GM12878 (cell line): ENCODE data around the gene RHOBTB1. TPM values are rescaled to one million over a fixed set of nuclear protein-coding genes. Genes with fewer than 3 reads are reported as not detected.

Experiments
- ATAC-seq: fragments of 200-7000 bp; cut with Tn5 transposase; 3 replicates; pipeline ENCODE4 v1.9.1; 2020; ENCODE audit warnings: mild to moderate bottlenecking, moderate library complexity
- BruUV-seq: library from RNA; stranded (reverse); fragments of 400-500 nt; replicated peaks from 2 replicates; lab custom pipeline; 2021; lab: Mats Ljungman, UMichigan
- CTCF ChIA-PET: fragments of 300-600 bp; sonication (Branson Sonifier 250); formaldehyde crosslinking; extraction: SDS; loops from one replicate; lab custom pipeline; 2021; ENCODE audit warnings: inconsistent platforms; lab: Yijun Ruan, JAX
- POLR2A ChIA-PET: fragments of 350-600 bp; formaldehyde crosslinking; extraction: SDS; loops from one replicate; lab custom pipeline; 2021; ENCODE audit warnings: inconsistent platforms; lab: Charles Lee
- RAD21 ChIA-PET: fragments of 300-600 bp; sonication (Branson Sonifier 250); formaldehyde crosslinking; loops from one replicate; lab custom pipeline; 2023; ENCODE audit warnings: antibody characterized with exemption; ENCODE audit not compliant: unreplicated experiment; lab: Charles Lee
- SMC1A ChIA-PET: fragments of 300-600 bp; sonication (Branson Sonifier 250); formaldehyde crosslinking; loops from one replicate; lab custom pipeline; 2023; ENCODE audit not compliant: unreplicated experiment, uncharacterized antibody; lab: Charles Lee
- DNase-seq: peaks from one replicate; pipeline ENCODE4 v3.0.0-alpha.2; 2011; ENCODE audit warnings: low read depth, low spot score
- FAIRE-seq: peaks from 3 replicates; lab custom pipeline; 2011; peaks lifted over from hg19 to GRCh38; lab: Jason Lieb, UNC
- H2AFZ ChIP-seq: 2 replicates; pipeline ENCODE4 v1.6.0; 2011; ENCODE audit warnings: low read depth, low read length, control low read depth; ENCODE audit not compliant: control insufficient read depth
- H3K27ac ChIP-seq: 2 replicates; pipeline ENCODE4 v1.5.1; 2011; ENCODE audit warnings: control low read depth; ENCODE audit not compliant: control insufficient read depth, insufficient read depth
- H3K27me3 ChIP-seq, 2 experiments: replicated peaks in 1 of 2; 2 replicates each; pipeline versions ENCODE4 v1.6.0 to v1.6.1; 2011; ENCODE audit warnings: low read length in 1 of 2; ENCODE audit not compliant: control insufficient read depth in 2 of 2, insufficient read depth in 2 of 2
- H3K36me3 ChIP-seq, 2 experiments: 2 replicates each; pipeline ENCODE4 v1.5.1; 2011; ENCODE audit warnings: low read length in 1 of 2; ENCODE audit not compliant: control insufficient read depth in 2 of 2, insufficient read depth in 2 of 2
- H3K4me1 ChIP-seq: 2 replicates; pipeline ENCODE4 v1.6.1; 2011; ENCODE audit warnings: mild to moderate bottlenecking, low read length, moderate library complexity, mixed read lengths; ENCODE audit not compliant: control insufficient read depth, insufficient read depth
- H3K4me2 ChIP-seq: 2 replicates; pipeline ENCODE4 v1.6.0; 2011; ENCODE audit warnings: control low read depth; ENCODE audit not compliant: control insufficient read depth, insufficient read depth
- H3K4me3 ChIP-seq: fragments of 200-600 bp; sonication (generic); 2 replicates; pipeline ENCODE4 v1.5.1; 2016
- H3K79me2 ChIP-seq: 2 replicates; pipeline ENCODE4 v1.6.0; 2011; ENCODE audit warnings: low read length; ENCODE audit not compliant: control insufficient read depth, insufficient read depth
- H3K9ac ChIP-seq: 2 replicates; pipeline ENCODE4 v1.8.0; 2011; ENCODE audit warnings: low read length, control low read depth, mixed read lengths; ENCODE audit not compliant: control insufficient read depth, insufficient read depth
- H3K9me3 ChIP-seq: replicated peaks from 3 replicates; pipeline ENCODE4 v1.5.1; 2011; ENCODE audit warnings: mild to moderate bottlenecking, low read length; ENCODE audit not compliant: control insufficient read depth, insufficient read depth
- H4K20me1 ChIP-seq: 2 replicates; pipeline ENCODE4 v1.6.0; 2011; ENCODE audit not compliant: control insufficient read depth, insufficient read depth
- ATF7 ChIP-seq: fragments of 450-650 bp; IDR thresholded peaks from 2 replicates; pipeline ENCODE4 v1.6.1; 2016; ENCODE audit warnings: low read depth, mild to moderate bottlenecking
- BCLAF1 ChIP-seq: fragments of 450-650 bp; IDR thresholded peaks from 2 replicates; pipeline ENCODE4 v1.6.1; 2017; ENCODE audit warnings: antibody characterized with exemption, mild to moderate bottlenecking, moderate library complexity
- BRCA1 ChIP-seq: IDR thresholded peaks from 2 replicates; pipeline ENCODE4 v1.6.1; 2011; ENCODE audit warnings: low read depth, low read length, improper control_type of control experiment
- CBX3 ChIP-seq: fragments of 200-600 bp; sonication (generic); IDR thresholded peaks from 2 replicates; pipeline ENCODE4 v1.6.1; 2016; ENCODE audit warnings: low read depth, borderline replicate concordance
- EED ChIP-seq: sonication (generic); IDR thresholded peaks from 2 replicates; pipeline ENCODE4 v1.6.1; 2016; ENCODE audit warnings: antibody characterized with exemption, low read depth
- HDAC2 ChIP-seq: fragments of 200-600 bp; sonication (generic); IDR thresholded peaks from 2 replicates; pipeline ENCODE4 v1.6.1; 2017
- MYC ChIP-seq: IDR thresholded peaks from 2 replicates; pipeline ENCODE4 v1.6.1; 2011; ENCODE audit warnings: mild to moderate bottlenecking, low read length, moderate library complexity, inconsistent platforms; ENCODE audit not compliant: insufficient read depth, insufficient replicate concordance, insufficient read length, severe bottlenecking
- PAX8 ChIP-seq: fragments of 450-650 bp; IDR thresholded peaks from 2 replicates; pipeline ENCODE4 v1.6.1; 2017; ENCODE audit warnings: mild to moderate bottlenecking, moderate library complexity
- PBX3 ChIP-seq: IDR thresholded peaks from 2 replicates; pipeline ENCODE4 v1.6.1; 2011; ENCODE audit warnings: mild to moderate bottlenecking, low read depth, low read length, moderate library complexity; ENCODE audit not compliant: insufficient replicate concordance
- RCOR1 ChIP-seq: conservative IDR thresholded peaks from 2 replicates; pipeline ENCODE4 v1.6.1; 2012; ENCODE audit warnings: low read depth, low read length, improper control_type of control experiment
- SMAD5 ChIP-seq: IDR thresholded peaks from 2 replicates; pipeline ENCODE4 v1.6.1; 2016; ENCODE audit warnings: antibody characterized with exemption, low read depth
- STAT1 ChIP-seq: fragments of 450-650 bp; conservative IDR thresholded peaks from 2 replicates; pipeline ENCODE4 v1.6.1; 2014; ENCODE audit warnings: antibody characterized with exemption, mild to moderate bottlenecking
- SUZ12 ChIP-seq: fragments of 200-600 bp; sonication (generic); IDR thresholded peaks from one replicate; pipeline ENCODE4 v1.6.1; 2018; ENCODE audit warnings: antibody characterized with exemption, mild to moderate bottlenecking; ENCODE audit not compliant: unreplicated experiment
- TCF3 ChIP-seq: IDR thresholded peaks from 2 replicates; pipeline ENCODE4 v1.6.1; 2012; ENCODE audit warnings: low read depth, mild to moderate bottlenecking, low read length, borderline replicate concordance; ENCODE audit not compliant: insufficient read depth
- ZNF24 ChIP-seq: fragments of 450-650 bp; IDR thresholded peaks from 2 replicates; pipeline ENCODE4 v1.6.1; 2017; ENCODE audit warnings: antibody characterized with exemption, mild to moderate bottlenecking
- WGBS: methylation state at CpG from one replicate; pipeline ENCODE4 v1.1.6; 2016; ENCODE audit warnings: low lambda C conversion rate; ENCODE audit not compliant: insufficient replicate concordance, insufficient coverage; ENCODE audit errors: missing lambda C conversion rate; 5-methylcytosine and 5-hydroxymethylcytosine counted together
- in situ Hi-C: fragments of 300-500 bp; cut with MboI; formaldehyde crosslinking; loops from 9 replicates; pipeline ENCODE4 v1.14.3; 2018; ENCODE audit warnings: mixed read lengths
- intact Hi-C: fragments of 100-400 bp; cut with micrococcal nuclease; formaldehyde crosslinking; loops from one replicate; pipeline ENCODE4 v1.14.2; 2022; ENCODE audit not compliant: unreplicated experiment
- polyA plus RNA-seq, 11 experiments: library from polyadenylated mRNA; depleted of rRNA in 4 of 11; unstranded in 6 of 11; stranded (reverse) in 5 of 11; fragments of >200 nt; fragmentation: Nextera tagmentation in 4 of 11; fragmentation: Illumina TruSeq in 1 of 11; extraction: Ambion mirVana in 4 of 11; extraction: Trizol in 1 of 11; gene quantifications; 1 replicate in 1 of 11; 2 replicates in 10 of 11; pipeline versions ENCODE4 v1.2.1 to v1.2.3, GENCODE V29; 2011 to 2016; ENCODE audit warnings: inconsistent platforms in 2 of 11, missing spikeins in 2 of 11, low read depth in 1 of 11
- total RNA-seq, 4 experiments: library from RNA; depleted of rRNA in 3 of 4; stranded (reverse); fragments of >200 nt in 3 of 4; fragmentation: Illumina TruSeq in 1 of 4; extraction: Trizol in 1 of 4; gene quantifications; 2 replicates each; pipeline versions ENCODE4 v1.2.1 to v1.2.3, GENCODE V29; 2013 to 2021

RHOBTB1 gene
- total and polyA plus RNA-seq, 10 of the 15 experiments (the other 5 are each of a cell fraction or from before 2014, with no cell fraction given), result not detected

- in situ Hi-C loops, result no loop called here
- Histone ChIP-seq H2AFZ (no peak overlapping the region), H3K9ac (no peak overlapping the region), H3K36me3 (no peaks in the 10 kb centered on the region), H3K4me2 (no peak overlapping the region), H3K27ac (no peak overlapping the region), H3K27me3 (no peaks in the 10 kb centered on the region)
- no TSS peak for BruUV-seq
- ATAC-seq (no peak), FAIRE-seq (no peak)
- CTCF ChIA-PET, result interaction anchor here (0.9 kb wide), 1 partner anchor 17 kb away, joined by 3 read pairs; no protein-coding TSS in a partner anchor
- SMC1A ChIA-PET, result no interaction called here
- RAD21 ChIA-PET, result no interaction called here
- TF ChIP-seq STAT1 (no peak), HDAC2 (no peak), SMAD5 (no peak), RCOR1 (no peak), CBX3 (no peak), ZNF24 (no peak), PAX8 (no peak), BRCA1 (no peak), SUZ12 (no peak)
- TF ChIP-seq, all 136 proteins: peak for 0
- 2% methylated on average over 3 of the region's 3 CpGs for WGBS
- Histone ChIP-seq H3K79me2 (no peaks in the 10 kb centered on the region), H3K9me3 (no peaks in the 10 kb centered on the region; the same call in 2 of the 3 replicates), H3K4me3 (no peak overlapping the region), H4K20me1 (no peaks in the 10 kb centered on the region), H3K4me1 (no peaks in the 10 kb centered on the region)
- DNase-seq, result no peak
- POLR2A ChIA-PET, result no interaction called here
- intact Hi-C loops, result no loop called here
These were observed 40.9 kb downstream of the RHOBTB1 start for GRCh38 chr10:60903096-60903495.

GRCh38 chr10:60901561-60902235 lies 42.3 kb downstream of the RHOBTB1 start:
- ChIA-PET CTCF (no interaction called here), POLR2A (no interaction called here), SMC1A (no interaction called here), RAD21 (no interaction called here)
- H2AFZ ChIP-seq, result no peak overlapping the region
- H3K9ac ChIP-seq, result no peak overlapping the region
- intact Hi-C loops, result no loop called here
- ATAC-seq (no peak), FAIRE-seq (no peak), DNase-seq (no peak)
- no peaks in the 10 kb centered on the region for H3K4me1 ChIP-seq
- no peaks in the 10 kb centered on the region; the same call in 2 of the 3 replicates for H3K9me3 ChIP-seq
- H3K4me2 ChIP-seq, result no peak overlapping the region
- no TSS peak for BruUV-seq
- no peak overlapping the region for H3K4me3 ChIP-seq
- WGBS, result 54% methylated on average over 6 of the region's 6 CpGs
- H3K27ac ChIP-seq, result no peak overlapping the region
- in situ Hi-C loops, result no loop called here
- no peaks in the 10 kb centered on the region for H3K36me3 ChIP-seq
- no peaks in the 10 kb centered on the region for H4K20me1 ChIP-seq
- no peaks in the 10 kb centered on the region for H3K27me3 ChIP-seq
- H3K79me2 ChIP-seq, result no peaks in the 10 kb centered on the region
- TF ChIP-seq PBX3, result no peak
- no peak for TF ChIP-seq TCF3
- no peak for TF ChIP-seq MYC
- TF ChIP-seq EED, result no peak
- TF ChIP-seq BCLAF1, result no peak
- no peak for TF ChIP-seq ATF7
